Progenitor cell of endocrine pancreas (in vitro differentiated cells): ENCODE results near the gene ZSCAN5C. TPM values are rescaled to one million over a fixed set of nuclear protein-coding genes. Genes with fewer than 3 reads are reported as not detected.
A peak's percentile ranks its signal among the peaks of the same experiment; 100 is the strongest.
"Not testable (repeated sequence)": the region's sequence is repeated elsewhere in the genome, so short reads cannot be mapped to it uniquely, and the experiment has no call there.

Experiments
- DNase-seq: peaks from one replicate; pipeline ENCODE4 v3.0.0; 2021; ENCODE audit warnings: low spot score; ENCODE audit not compliant: unreplicated experiment
- H3K27ac Mint-ChIP-seq: 2 replicates; pipeline ENCODE4 v1.8.0; 2021; ENCODE audit warnings: mild to moderate bottlenecking, moderate library complexity, mixed read lengths
- H3K27me3 Mint-ChIP-seq: 2 replicates; pipeline ENCODE4 v1.8.0; 2021; ENCODE audit warnings: mixed read lengths
- H3K36me3 Mint-ChIP-seq: 2 replicates; pipeline ENCODE4 v1.8.0; 2022; ENCODE audit warnings: mixed read lengths; ENCODE audit not compliant: insufficient read depth
- H3K4me1 Mint-ChIP-seq: 2 replicates; pipeline ENCODE4 v1.8.0; 2021; ENCODE audit warnings: low read depth, mixed read lengths
- H3K4me3 Mint-ChIP-seq: 2 replicates; pipeline ENCODE4 v1.8.0; 2021; ENCODE audit warnings: low read depth, mild to moderate bottlenecking, moderate library complexity, mixed read lengths
- H3K9me3 Mint-ChIP-seq: 2 replicates; pipeline ENCODE4 v1.8.0; 2021; ENCODE audit warnings: low read depth, mixed read lengths
- total RNA-seq: library from RNA; stranded (reverse); gene quantifications from 2 replicates; pipeline ENCODE4 v1.2.1, GENCODE V29; 2021
- TF ChIP-seq, protein P1 (sequence below): fragments of 200-600 bp; sonication (generic); IDR thresholded peaks from one replicate; pipeline ENCODE4 v1.5.0; 2021; ENCODE audit warnings: antibody characterized with exemption, mild to moderate bottlenecking; ENCODE audit not compliant: unreplicated experiment

The ZSCAN5C gene
- total RNA-seq, 1 donor from 2014 or later: not detected

DNA sequence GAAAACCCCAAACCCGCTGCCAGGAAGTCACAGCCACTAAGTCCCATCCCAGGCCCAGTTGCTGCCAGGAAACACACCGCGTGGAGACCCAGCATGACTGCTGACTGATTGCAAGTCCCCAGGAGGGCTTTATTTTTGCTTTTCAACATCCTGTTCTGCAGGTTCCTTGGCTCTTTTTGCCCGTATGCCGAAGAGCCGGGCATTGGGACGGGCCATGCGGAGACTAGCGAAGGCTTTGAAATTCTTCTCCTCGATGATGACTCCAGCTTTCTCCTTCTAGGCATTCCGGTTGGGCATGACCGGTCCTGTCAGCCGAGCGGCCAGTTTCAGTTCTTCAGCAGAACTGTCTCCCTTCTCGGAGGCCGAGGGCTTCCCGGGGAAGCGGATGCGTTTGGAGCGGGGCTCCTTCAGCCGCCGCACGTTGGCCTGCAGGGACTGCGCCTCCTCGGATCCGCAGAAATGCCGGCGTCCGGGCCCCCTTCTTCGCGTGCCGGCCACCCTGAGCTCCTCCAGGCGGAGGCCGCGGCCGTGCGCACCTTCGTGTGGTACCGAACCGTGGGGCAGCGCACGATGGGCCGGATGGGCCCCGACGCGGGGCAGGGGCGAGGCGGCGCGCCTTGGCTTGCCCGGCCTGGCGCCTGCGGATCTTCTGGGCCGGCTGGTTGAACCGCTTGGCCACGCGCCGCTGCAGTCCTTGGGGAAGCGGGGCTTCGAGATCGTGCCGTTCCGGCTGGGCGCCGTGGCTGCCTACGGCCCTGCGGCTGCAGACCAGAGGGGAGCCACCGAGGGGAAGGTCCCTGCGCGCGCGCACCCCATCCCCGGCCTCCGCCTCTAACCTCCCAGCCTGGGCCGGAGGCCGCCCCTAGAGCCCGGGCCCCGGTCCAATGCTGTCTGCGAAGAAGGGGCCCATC lies 15.2 kb downstream of the ZSCAN5C start:
- Mint-ChIP-seq H3K4me3 (peak overlapping the region; percentile 46), H3K36me3 (peaks cover 3% of the 10 kb centered on the region), H3K27me3 (peaks cover 20% of the 10 kb centered on the region), H3K9me3 (no peaks in the 10 kb centered on the region), H3K4me1 (peaks cover 2% of the 10 kb centered on the region), H3K27ac (no peak overlapping the region)
- DNase-seq: peak; percentile 17
- TF ChIP-seq, protein P1, sequence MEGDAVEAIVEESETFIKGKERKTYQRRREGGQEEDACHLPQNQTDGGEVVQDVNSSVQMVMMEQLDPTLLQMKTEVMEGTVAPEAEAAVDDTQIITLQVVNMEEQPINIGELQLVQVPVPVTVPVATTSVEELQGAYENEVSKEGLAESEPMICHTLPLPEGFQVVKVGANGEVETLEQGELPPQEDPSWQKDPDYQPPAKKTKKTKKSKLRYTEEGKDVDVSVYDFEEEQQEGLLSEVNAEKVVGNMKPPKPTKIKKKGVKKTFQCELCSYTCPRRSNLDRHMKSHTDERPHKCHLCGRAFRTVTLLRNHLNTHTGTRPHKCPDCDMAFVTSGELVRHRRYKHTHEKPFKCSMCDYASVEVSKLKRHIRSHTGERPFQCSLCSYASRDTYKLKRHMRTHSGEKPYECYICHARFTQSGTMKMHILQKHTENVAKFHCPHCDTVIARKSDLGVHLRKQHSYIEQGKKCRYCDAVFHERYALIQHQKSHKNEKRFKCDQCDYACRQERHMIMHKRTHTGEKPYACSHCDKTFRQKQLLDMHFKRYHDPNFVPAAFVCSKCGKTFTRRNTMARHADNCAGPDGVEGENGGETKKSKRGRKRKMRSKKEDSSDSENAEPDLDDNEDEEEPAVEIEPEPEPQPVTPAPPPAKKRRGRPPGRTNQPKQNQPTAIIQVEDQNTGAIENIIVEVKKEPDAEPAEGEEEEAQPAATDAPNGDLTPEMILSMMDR: no peak

DNA sequence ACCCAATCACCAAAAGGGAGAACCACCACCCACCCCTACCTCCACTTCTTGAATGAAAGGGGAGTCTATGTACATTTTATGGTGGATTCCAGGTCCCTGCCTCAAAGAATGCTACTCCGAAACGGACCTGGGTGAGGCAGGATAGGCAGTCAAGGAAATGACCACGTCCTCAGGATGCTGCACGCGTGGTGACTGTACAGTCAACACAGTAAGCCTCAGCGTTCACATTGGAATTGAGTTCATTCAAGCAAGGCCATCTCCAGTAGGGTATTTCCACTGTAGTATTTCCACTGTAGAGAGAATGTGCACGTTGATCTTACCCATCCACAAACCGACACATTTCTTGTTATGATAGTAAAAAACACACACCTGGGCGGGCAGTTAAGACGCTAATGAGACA lies 16.9 kb downstream of the ZSCAN5C start:
- TF ChIP-seq, protein P1: no peak
- H3K27me3 Mint-ChIP-seq: peaks cover 17% of the 10 kb centered on the region
- H3K4me1 Mint-ChIP-seq: peaks cover 2% of the 10 kb centered on the region
- no peaks in the 10 kb centered on the region for H3K9me3 Mint-ChIP-seq
- no peak overlapping the region for H3K27ac Mint-ChIP-seq
- peaks cover 8% of the 10 kb centered on the region for H3K36me3 Mint-ChIP-seq
- no peak for DNase-seq
- no peak overlapping the region for H3K4me3 Mint-ChIP-seq

DNA sequence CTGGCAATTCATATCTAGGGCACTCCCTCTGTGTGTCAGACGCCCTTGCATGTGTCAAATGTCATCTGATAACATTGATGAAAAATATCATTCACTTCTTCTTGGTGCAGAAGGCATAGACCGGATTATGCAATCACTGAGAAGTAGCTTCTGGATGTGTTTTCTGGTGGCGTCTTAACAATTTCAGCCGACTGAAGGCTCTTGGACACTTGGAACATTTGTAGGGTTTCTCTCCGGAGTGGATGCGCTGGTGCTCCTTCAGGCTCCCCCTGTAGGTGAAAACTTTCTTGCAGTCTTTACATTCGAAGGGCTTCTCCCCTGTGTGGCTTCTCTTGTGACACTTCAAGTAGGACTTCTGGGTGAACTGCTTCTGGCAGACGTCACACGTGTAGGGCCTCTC lies 19.4 kb downstream of the ZSCAN5C start:
- H3K27ac Mint-ChIP-seq, H3K9me3 Mint-ChIP-seq, H3K36me3 Mint-ChIP-seq, H3K4me3 Mint-ChIP-seq, DNase-seq, H3K4me1 Mint-ChIP-seq: not testable (repeated sequence)
- TF ChIP-seq, protein P1: peak; percentile 46
- H3K27me3 Mint-ChIP-seq: peaks cover 12% of the 10 kb centered on the region

DNA sequence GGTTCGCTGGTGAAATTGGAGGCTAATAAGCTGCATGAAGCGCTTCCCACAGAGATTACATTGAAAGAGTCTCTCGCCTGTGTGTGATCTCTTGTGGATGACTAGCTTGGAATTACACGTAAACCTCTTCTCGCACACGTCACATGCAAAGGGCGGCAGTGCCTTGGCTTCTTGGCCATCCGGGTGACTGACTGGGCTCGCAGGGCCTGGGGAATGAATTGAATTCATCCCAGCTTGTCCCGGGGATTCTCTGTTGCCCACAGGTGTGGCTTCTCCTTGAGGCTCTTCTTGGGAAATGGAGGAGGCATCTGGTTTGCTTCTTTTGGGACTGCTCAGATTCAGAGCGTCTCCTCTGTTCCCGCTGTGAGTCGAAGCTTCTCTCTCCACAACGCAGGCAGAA lies 19.8 kb downstream of the ZSCAN5C start:
- no peak for DNase-seq
- Mint-ChIP-seq H3K9me3 (no peaks in the 10 kb centered on the region), H3K4me1 (peaks cover 2% of the 10 kb centered on the region), H3K36me3 (peaks cover 8% of the 10 kb centered on the region), H3K4me3 (no peak overlapping the region), H3K27ac (no peak overlapping the region), H3K27me3 (peaks cover 10% of the 10 kb centered on the region)
- TF ChIP-seq, protein P1: no peak

DNA sequence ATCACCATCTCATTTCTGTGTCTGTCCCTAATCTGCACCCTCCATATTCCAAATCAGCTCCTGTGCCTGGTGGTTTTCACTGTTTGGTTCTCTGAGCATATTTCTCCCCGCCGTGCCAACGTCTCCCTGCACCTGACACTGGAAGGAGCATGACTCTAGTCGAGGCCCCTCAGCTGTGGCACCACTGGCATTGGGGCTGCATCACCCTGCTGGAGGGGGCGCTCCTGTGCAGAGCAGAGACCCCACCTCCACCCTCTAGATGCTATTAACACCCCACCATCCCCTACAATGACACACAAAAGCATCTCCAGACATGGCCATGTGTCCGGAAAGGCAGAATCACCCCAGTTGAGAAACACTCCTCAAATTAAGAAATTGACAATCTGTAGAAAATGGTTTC lies 20.8 kb downstream of the ZSCAN5C start:
- no peaks in the 10 kb centered on the region for H3K9me3 Mint-ChIP-seq
- peaks cover 5% of the 10 kb centered on the region for H3K27me3 Mint-ChIP-seq
- no peak overlapping the region for H3K27ac Mint-ChIP-seq
- DNase-seq: no peak
- H3K4me1 Mint-ChIP-seq: no peaks in the 10 kb centered on the region
- TF ChIP-seq, protein P1: no peak
- H3K36me3 Mint-ChIP-seq: peaks cover 8% of the 10 kb centered on the region
- H3K4me3 Mint-ChIP-seq: no peak overlapping the region
